ENCODE results near the gene ZNF462.
"Not testable (repeated sequence)": the region's sequence is repeated elsewhere in the genome, so short reads cannot be mapped to it uniquely, and the experiment has no call there.

The ZNF462 gene

GRCh38 chr9:106862821-106863720 lies at the start of gene ZNF462:
TSS of gene ZNF462 (plus strand) at chr9:106863166. CDS start at chr9:106923384, 60,218 bp downstream.
- peak; percentile 89 for DNase-seq

GRCh38 chr9:106816524-106816923 lies 46.4 kb upstream of the ZNF462 start:
- no peak for DNase-seq

- DNase-seq = no peak
Observed at GRCh38 chr9:106818034-106818433, 44.9 kb upstream of the ZNF462 start.

GRCh38 chr9:106820866-106821265 lies 42.1 kb upstream of the ZNF462 start:
- DNase-seq = no peak

GRCh38 chr9:106828070-106828469 lies 34.9 kb upstream of the ZNF462 start:
- no peak for DNase-seq

- no peak for DNase-seq
Observed at GRCh38 chr9:106828965-106829364, 34.0 kb upstream of the ZNF462 start.

GRCh38 chr9:106829666-106830408 lies 33.1 kb upstream of the ZNF462 start:
- DNase-seq = no peak

GRCh38 chr9:106830527-106831150 lies 32.3 kb upstream of the ZNF462 start:
- no peak for DNase-seq

GRCh38 chr9:106834888-106835287 lies 28.1 kb upstream of the ZNF462 start:
- DNase-seq = no peak

GRCh38 chr9:106835840-106836239 lies 27.1 kb upstream of the ZNF462 start:
- no peak for DNase-seq

GRCh38 chr9:106843371-106843770 lies 19.6 kb upstream of the ZNF462 start:
- DNase-seq = no peak

GRCh38 chr9:106846307-106846706 lies 16.7 kb upstream of the ZNF462 start:
- no peak for DNase-seq

GRCh38 chr9:106846857-106847256 lies 16.1 kb upstream of the ZNF462 start:
- no peak for DNase-seq

- not testable (repeated sequence) for DNase-seq
Observed at GRCh38 chr9:106851640-106852039, 11.3 kb upstream of the ZNF462 start.

GRCh38 chr9:106857811-106858470 lies 5.0 kb upstream of the ZNF462 start:
- no peak for DNase-seq

GRCh38 chr9:106859957-106860720 lies 2.8 kb upstream of the ZNF462 start:
- peak; percentile 87 for DNase-seq

GRCh38 chr9:106860721-106861639 lies 2.0 kb upstream of the ZNF462 start:
- peak; percentile 76 for DNase-seq

GRCh38 chr9:106861640-106862109 lies 1.3 kb upstream of the ZNF462 start:
- DNase-seq = peak; percentile 66

- DNase-seq = peak; percentile 85
Observed at GRCh38 chr9:106862110-106862820, 701 bp upstream of the ZNF462 start.

Measured in NCI-H69 (cell line).